Cardiac muscle cell (in vitro differentiated cells and primary cell): ENCODE data around the gene C9orf57. TPM values are rescaled to one million over a fixed set of nuclear protein-coding genes. Genes with fewer than 3 reads are reported as not detected.

ENCODE experiments used
- DNase-seq, 2 donors: peaks; one replicate each; pipeline versions ENCODE4 v3.0.0 to v3.0.0-alpha.2; 2010 to 2017; ENCODE audit warnings: low read depth in 1 of 2, low spot score in 1 of 2
- H3K27ac ChIP-seq: fragments of 200-600 bp; sonication (generic); 2 replicates; pipeline ENCODE4 v1.5.1; 2016
- H3K27me3 ChIP-seq: fragments of 200-600 bp; sonication (generic); 2 replicates; pipeline ENCODE4 v1.6.0; 2016; ENCODE audit warnings: control low read depth
- H3K36me3 ChIP-seq: fragments of 200-600 bp; sonication (generic); 2 replicates; pipeline ENCODE4 v1.5.1; 2016; ENCODE audit warnings: control low read depth
- H3K4me1 ChIP-seq: fragments of 200-600 bp; sonication (generic); 2 replicates; pipeline ENCODE4 v1.8.1; 2017; ENCODE audit warnings: low read depth, mild to moderate bottlenecking, mixed run types
- H3K4me3 ChIP-seq: fragments of 200-600 bp; sonication (generic); 2 replicates; pipeline ENCODE4 v1.5.1; 2016; ENCODE audit warnings: mild to moderate bottlenecking
- H3K9me3 ChIP-seq: fragments of 200-600 bp; sonication (generic); 2 replicates; pipeline ENCODE4 v1.5.1; 2017; ENCODE audit warnings: low read depth, mild to moderate bottlenecking, control low read depth
- polyA plus RNA-seq: library from polyadenylated mRNA; unstranded; fragments of >200 nt; fragmentation: Nextera tagmentation; extraction: Ambion mirVana; gene quantifications from 2 replicates; pipeline ENCODE4 v1.2.1, GENCODE V29; 2016
- total RNA-seq: library from RNA; depleted of rRNA; stranded (reverse); fragments of >200 nt; gene quantifications from 2 replicates; pipeline ENCODE4 v1.2.3, GENCODE V29; 2016
- TF ChIP-seq, protein P1 (sequence below): IDR thresholded peaks from 2 replicates; pipeline ENCODE4 v1.5.1; 2012; ENCODE audit warnings: low read depth, mild to moderate bottlenecking, low read length

C9orf57 gene
- total and polyA plus RNA-seq, 2 experiments from 2014 or later: not detected

DNA sequence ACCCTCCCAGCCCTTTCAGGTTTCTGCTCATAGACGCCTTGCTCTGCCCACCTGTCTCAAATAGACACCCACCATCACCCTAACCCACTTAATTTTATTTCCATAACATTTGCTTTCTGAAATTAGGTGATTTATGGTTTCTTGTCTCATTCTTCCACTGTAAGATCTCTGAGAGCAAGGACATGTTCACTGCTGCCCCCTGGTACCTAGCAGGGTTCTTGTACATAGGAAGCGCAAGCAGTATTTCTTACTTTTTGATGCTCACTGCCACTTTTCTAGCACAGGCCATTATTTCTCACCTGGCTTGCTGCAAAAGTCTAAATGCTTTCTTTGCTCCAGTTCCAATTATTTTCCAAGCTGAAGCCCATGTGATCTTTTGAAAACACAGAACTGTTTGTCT lies 16.8 kb downstream of the C9orf57 start:
- no peaks in the 10 kb centered on the region for H3K9me3 ChIP-seq
- TF ChIP-seq, protein P1, sequence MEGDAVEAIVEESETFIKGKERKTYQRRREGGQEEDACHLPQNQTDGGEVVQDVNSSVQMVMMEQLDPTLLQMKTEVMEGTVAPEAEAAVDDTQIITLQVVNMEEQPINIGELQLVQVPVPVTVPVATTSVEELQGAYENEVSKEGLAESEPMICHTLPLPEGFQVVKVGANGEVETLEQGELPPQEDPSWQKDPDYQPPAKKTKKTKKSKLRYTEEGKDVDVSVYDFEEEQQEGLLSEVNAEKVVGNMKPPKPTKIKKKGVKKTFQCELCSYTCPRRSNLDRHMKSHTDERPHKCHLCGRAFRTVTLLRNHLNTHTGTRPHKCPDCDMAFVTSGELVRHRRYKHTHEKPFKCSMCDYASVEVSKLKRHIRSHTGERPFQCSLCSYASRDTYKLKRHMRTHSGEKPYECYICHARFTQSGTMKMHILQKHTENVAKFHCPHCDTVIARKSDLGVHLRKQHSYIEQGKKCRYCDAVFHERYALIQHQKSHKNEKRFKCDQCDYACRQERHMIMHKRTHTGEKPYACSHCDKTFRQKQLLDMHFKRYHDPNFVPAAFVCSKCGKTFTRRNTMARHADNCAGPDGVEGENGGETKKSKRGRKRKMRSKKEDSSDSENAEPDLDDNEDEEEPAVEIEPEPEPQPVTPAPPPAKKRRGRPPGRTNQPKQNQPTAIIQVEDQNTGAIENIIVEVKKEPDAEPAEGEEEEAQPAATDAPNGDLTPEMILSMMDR: no peak
- no peak overlapping the region for H3K27ac ChIP-seq
- H3K4me3 ChIP-seq: no peak overlapping the region
- no peaks in the 10 kb centered on the region for H3K4me1 ChIP-seq
- DNase-seq: no peak
- no peaks in the 10 kb centered on the region for H3K27me3 ChIP-seq
- H3K36me3 ChIP-seq: no peaks in the 10 kb centered on the region

DNA sequence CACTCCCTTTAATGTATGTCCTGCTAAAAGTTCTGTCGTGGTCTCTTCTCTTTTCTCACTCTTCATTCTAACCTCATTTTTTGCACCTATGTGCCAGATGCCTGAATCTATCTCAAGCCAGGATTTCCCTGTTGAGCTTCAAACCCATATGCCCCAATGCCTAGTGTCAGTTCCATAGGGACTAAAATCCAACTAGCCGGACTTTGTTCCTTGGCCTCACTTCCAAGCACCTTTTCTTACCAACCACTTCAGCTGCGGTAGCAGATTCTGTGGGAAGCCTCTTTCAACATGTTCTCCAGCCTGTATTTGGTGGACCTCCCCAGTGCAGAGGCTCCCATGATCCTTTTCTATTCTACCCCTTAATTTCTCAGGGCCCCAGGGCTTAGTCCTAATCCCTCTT lies 17.5 kb downstream of the C9orf57 start:
- DNase-seq: no peak
- no peaks in the 10 kb centered on the region for H3K4me1 ChIP-seq
- no peaks in the 10 kb centered on the region for H3K9me3 ChIP-seq
- H3K27ac ChIP-seq: no peak overlapping the region
- no peaks in the 10 kb centered on the region for H3K36me3 ChIP-seq
- TF ChIP-seq, protein P1: no peak
- H3K27me3 ChIP-seq: no peaks in the 10 kb centered on the region
- H3K4me3 ChIP-seq: no peak overlapping the region

- no peaks in the 10 kb centered on the region for H3K36me3 ChIP-seq
- H3K27ac ChIP-seq: no peak overlapping the region
- H3K27me3 ChIP-seq: no peaks in the 10 kb centered on the region
- no peak overlapping the region for H3K4me3 ChIP-seq
- TF ChIP-seq, protein P1: no peak
- no peaks in the 10 kb centered on the region for H3K9me3 ChIP-seq
- DNase-seq: peak; percentile 12 to 93
- no peaks in the 10 kb centered on the region for H3K4me1 ChIP-seq
These were observed 18.6 kb downstream of the C9orf57 start for GRCh38 chr9:72041775-72042194.

DNA sequence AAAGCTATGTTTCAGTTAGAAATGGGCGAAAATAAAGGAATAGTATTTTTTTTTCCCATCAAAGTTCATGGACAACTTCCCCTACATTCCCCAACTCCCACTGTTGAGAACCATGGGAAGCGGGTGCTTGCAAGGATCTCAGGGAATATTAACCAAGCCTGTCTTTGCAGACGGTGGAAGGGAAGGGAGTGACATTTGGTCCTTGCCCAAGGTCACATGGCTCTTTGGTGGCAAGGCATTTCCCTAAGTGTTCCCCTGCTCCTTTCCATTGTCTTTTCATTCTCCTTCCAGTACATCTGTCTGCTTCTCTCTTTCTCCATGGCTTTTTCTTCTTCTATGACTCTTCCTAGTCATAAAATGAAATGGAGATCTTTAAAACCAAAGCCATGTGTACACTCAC lies 19.0 kb downstream of the C9orf57 start:
- Histone ChIP-seq H3K9me3 (no peaks in the 10 kb centered on the region), H3K27ac (no peak overlapping the region), H3K27me3 (no peaks in the 10 kb centered on the region), H3K4me3 (no peak overlapping the region), H3K36me3 (no peaks in the 10 kb centered on the region), H3K4me1 (no peaks in the 10 kb centered on the region)
- TF ChIP-seq, protein P1: no peak
- no peak for DNase-seq

- H3K9me3 ChIP-seq: no peaks in the 10 kb centered on the region
- TF ChIP-seq, protein P1: no peak
- no peaks in the 10 kb centered on the region for H3K27me3 ChIP-seq
- DNase-seq: no peak
- no peaks in the 10 kb centered on the region for H3K36me3 ChIP-seq
- H3K4me3 ChIP-seq: no peak overlapping the region
- H3K4me1 ChIP-seq: peaks cover 5% of the 10 kb centered on the region
- H3K27ac ChIP-seq: no peak overlapping the region
These were observed 20.9 kb downstream of the C9orf57 start for GRCh38 chr9:72039532-72039931.
